Activated CD4-positive, alpha-beta T cell treated with anti-CD3 and anti-CD28 coated beads, Interleukin-2, Interleukin-6, amounts not matched to agents 100 ng/mL and 50 ng/mL, durations not matched to agents 16 hours and 8 hours (primary cell): Measurements from ENCODE around the gene SFPQ.

Experiments used
- DNase-seq: peaks from one replicate; pipeline ENCODE4 v3.0.0-alpha.2; 2020

Gene SFPQ

GRCh38 chr1:35136780-35137179, 56.2 kb downstream of the SFPQ start:
- no peak for DNase-seq
